Mucosa of descending colon (tissue), 3 donors: Measurements from ENCODE around the gene HNF1B. TPM values are rescaled to one million over a fixed set of nuclear protein-coding genes. Genes with fewer than 3 reads are reported as not detected.

ENCODE experiments used
- ATAC-seq: fragments of 200-7000 bp; cut with Tn5 transposase; one replicate; pipeline ENCODE4 v1.9.1; 2020; ENCODE audit warnings: mild to moderate bottlenecking, moderate library complexity
- DNase-seq, 3 donors: peaks; one replicate each; pipeline ENCODE4 v3.0.0-alpha.2; 2020
- H3K36me3 ChIP-seq: fragments of 200-600 bp; one replicate; pipeline ENCODE4 v1.8.0; 2021; ENCODE audit warnings: low read depth, mild to moderate bottlenecking
- H3K4me1 ChIP-seq: fragments of 200-600 bp; one replicate; pipeline ENCODE4 v1.8.0; 2021; ENCODE audit warnings: low read depth, mild to moderate bottlenecking
- H3K4me3 ChIP-seq: fragments of 200-600 bp; one replicate; pipeline ENCODE4 v1.8.0; 2021; ENCODE audit warnings: mild to moderate bottlenecking
- H3K9me3 ChIP-seq: fragments of 200-600 bp; one replicate; pipeline ENCODE4 v1.8.0; 2021; ENCODE audit warnings: mild to moderate bottlenecking
- intact Hi-C, 2 donors: fragments of 100-400 bp; cut with DNase I in 1 of 2; cut with micrococcal nuclease in 1 of 2; formaldehyde crosslinking; loops; one replicate each; pipeline versions ENCODE4 v1.11.0 to v1.11.1; 2022; cut with DNase I, micrococcal nuclease
- total RNA-seq, 3 donors: library from RNA; stranded (reverse); fragmentation: NEBNext Ultra II Directional in 2 of 3; extraction: Animal tissue kit (Norgen Biotek cat#: 25700) in 2 of 3; gene quantifications; one replicate each; pipeline versions ENCODE4 v1.2.1 to v1.2.4, GENCODE V29; 2021 to 2023
- TF ChIP-seq, protein P1 (sequence below): fragments of 200-600 bp; IDR thresholded peaks from one replicate; pipeline ENCODE4 v1.8.0; 2022; ENCODE audit warnings: antibody characterized with exemption, mild to moderate bottlenecking
- donor health status: DM: no; HTN: no; CAD: no; lungs with moderate emphysema.
- donor health status: DM: no; HTN: no; CAD: no.
- donor health status: DM: no; HTN: yes; CAD: no.

The HNF1B gene
- total RNA-seq, 3 donors from 2014 or later = 21.1 to 54.6 (median 34.8) TPM

DNA sequence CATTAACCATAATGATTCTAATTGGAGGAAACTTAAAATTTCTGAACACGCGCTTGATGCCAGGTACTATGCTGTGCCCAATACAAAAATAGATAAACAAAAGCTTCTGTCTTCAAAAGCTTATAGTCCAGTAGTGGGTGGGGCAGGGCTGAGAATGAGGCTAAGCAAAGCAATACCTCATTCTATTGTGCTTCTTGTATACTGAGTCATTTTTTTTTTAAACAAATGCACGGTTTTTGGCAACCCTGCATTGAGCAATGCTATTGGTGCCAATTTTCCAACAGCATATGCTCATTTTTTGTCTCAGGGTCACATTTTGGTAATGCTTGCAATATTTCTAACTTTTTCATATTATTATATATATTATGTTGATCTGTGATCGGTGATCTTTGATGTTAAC is 34.7 kb upstream of the HNF1B start:
- TF ChIP-seq, protein P1, sequence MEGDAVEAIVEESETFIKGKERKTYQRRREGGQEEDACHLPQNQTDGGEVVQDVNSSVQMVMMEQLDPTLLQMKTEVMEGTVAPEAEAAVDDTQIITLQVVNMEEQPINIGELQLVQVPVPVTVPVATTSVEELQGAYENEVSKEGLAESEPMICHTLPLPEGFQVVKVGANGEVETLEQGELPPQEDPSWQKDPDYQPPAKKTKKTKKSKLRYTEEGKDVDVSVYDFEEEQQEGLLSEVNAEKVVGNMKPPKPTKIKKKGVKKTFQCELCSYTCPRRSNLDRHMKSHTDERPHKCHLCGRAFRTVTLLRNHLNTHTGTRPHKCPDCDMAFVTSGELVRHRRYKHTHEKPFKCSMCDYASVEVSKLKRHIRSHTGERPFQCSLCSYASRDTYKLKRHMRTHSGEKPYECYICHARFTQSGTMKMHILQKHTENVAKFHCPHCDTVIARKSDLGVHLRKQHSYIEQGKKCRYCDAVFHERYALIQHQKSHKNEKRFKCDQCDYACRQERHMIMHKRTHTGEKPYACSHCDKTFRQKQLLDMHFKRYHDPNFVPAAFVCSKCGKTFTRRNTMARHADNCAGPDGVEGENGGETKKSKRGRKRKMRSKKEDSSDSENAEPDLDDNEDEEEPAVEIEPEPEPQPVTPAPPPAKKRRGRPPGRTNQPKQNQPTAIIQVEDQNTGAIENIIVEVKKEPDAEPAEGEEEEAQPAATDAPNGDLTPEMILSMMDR = no peak
- no peaks in the 10 kb centered on the region for H3K36me3 ChIP-seq
- DNase-seq (peak in 1 of 3 donors; percentile 28), ATAC-seq (peak; percentile 29)
- no peak overlapping the region for H3K4me3 ChIP-seq
- no peaks in the 10 kb centered on the region for H3K9me3 ChIP-seq
- intact Hi-C loops = no loop called here
- no peaks in the 10 kb centered on the region for H3K4me1 ChIP-seq

DNA sequence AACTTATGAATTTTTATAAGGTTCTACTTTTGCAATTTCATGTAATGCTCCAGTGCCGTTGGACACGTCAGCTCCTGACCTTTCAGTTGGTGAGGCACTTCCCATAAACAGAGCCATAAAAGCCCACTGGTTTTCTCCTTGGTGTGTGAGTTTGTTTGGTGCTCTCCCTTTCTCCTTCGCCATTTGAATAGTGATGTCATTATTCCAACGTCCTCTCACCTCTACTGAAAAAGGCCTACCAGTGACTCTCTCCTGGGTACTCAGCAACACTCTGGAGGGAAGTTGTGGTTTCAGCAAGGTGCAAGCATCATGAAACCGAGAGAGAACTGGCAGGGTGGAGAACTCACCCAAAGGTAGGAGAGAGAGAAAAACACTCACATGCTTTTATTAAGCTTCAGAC is 29.6 kb upstream of the HNF1B start:
- ATAC-seq (peak; percentile 51), DNase-seq (no peak)
- Histone ChIP-seq H3K4me1 (peaks cover 2% of the 10 kb centered on the region), H3K36me3 (no peaks in the 10 kb centered on the region), H3K9me3 (no peaks in the 10 kb centered on the region), H3K4me3 (no peak overlapping the region)
- intact Hi-C loops = no loop called here
- TF ChIP-seq, protein P1 = no peak

DNA sequence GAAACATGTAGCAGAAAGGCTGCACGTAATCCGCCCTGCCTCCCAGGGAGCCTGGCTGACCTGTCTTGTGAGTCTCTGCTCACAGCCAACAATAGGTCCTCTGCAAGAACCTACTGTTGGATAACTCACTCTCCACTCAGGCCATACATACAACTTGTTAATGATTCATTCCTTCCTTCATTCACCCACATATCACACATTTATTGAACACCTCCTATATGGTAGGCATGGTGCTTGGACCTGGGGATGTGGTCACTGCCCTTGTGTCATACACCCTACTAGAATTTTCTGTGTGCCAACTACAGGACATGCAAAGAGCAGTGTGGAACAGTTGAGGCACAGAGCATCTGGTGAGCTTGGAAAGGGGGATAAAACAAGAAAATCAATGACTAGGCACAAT is 28.1 kb upstream of the HNF1B start:
- Histone ChIP-seq H3K9me3 (no peaks in the 10 kb centered on the region), H3K36me3 (no peaks in the 10 kb centered on the region), H3K4me1 (peaks cover 2% of the 10 kb centered on the region), H3K4me3 (no peak overlapping the region)
- DNase-seq = no peak
- intact Hi-C loops = no loop called here
- TF ChIP-seq, protein P1 = no peak
- no peak for ATAC-seq

DNA sequence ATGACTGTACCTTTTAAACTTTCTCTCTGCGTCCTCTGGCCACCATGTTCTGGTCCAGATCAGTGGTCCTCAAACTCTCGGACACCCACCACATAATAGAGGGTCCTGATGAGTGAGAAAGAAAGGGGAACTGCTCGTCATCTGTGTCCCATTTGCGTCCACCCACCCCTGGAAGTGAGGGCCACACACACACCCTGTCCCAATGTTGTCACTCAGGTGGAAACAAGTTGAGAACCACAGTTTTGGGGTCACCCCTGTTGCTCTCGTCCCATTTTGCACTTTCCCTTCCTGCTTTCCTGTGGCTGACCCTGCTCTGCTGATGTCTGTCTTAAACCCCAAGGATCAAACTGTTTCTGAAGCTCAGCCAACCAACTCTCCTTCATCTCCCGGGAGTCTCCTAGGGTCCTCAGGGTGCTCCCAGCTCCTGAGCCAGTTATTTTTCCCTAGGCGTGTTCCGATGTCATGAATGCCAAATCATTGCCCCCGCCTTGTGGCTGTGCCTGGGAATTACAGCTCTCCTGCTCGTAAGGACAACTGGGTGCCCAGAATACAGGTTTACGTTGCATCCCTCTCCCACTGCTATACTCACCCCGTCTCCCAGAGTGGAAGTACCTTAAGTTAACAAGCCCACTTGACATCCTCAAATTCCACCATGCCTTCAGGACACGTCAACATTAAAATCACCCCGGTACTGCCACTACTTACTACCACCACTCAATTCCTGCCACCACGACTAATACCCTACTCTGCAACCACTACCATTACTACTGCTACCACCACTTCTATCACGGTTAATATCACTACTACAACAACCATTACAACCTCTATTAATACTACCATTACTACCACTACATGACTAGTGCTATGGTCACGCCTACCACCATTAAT is 26.0 kb upstream of the HNF1B start:
- H3K4me3 ChIP-seq = no peak overlapping the region

DNA sequence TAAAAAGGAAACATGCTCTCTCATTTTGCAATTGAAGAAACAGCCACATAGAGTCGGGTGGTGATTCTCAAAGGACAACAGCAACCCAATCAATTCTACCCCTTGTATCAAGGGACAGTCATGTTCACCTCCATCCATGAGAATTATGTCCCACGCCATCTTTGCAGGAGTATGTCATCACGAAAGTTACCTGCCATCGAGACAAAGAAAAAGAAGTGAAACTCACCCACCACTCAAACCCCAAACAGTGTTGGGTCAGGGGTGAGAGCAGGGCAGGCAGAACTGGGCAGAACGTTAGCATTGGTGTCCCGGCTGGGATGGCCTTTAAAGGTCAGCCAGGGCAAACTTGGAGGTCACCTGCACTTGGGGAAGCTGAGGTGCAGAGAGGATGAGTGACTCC is 24.2 kb upstream of the HNF1B start:
- H3K36me3 ChIP-seq = no peaks in the 10 kb centered on the region
- no peak overlapping the region for H3K4me3 ChIP-seq
- ATAC-seq = no peak
- H3K4me1 ChIP-seq = peaks cover 4% of the 10 kb centered on the region
- TF ChIP-seq, protein P1 = no peak
- intact Hi-C loops = no loop called here
- H3K9me3 ChIP-seq = no peaks in the 10 kb centered on the region
- no peak for DNase-seq

More for the DNA sequence above, 26.0 kb upstream of the HNF1B start:
- no peaks in the 10 kb centered on the region for H3K9me3 ChIP-seq
- TF ChIP-seq, protein P1 = peak; percentile 51
- H3K4me1 ChIP-seq = peaks cover 2% of the 10 kb centered on the region
- ATAC-seq = peak; percentile 90
- intact Hi-C loops = no loop called here
- no peaks in the 10 kb centered on the region for H3K36me3 ChIP-seq
- peak; percentile 64 to 91 (median 87) for DNase-seq
